Measurements from ENCODE around the gene BCAM. TPM values are rescaled to one million over a fixed set of nuclear protein-coding genes. Genes with fewer than 3 reads are reported as not detected.

BCAM gene
- total and polyA plus RNA-seq, 2 of the 4 experiments (the other 2 are of a cell fraction), result 2.3 to 35.7 TPM

- in situ Hi-C loops (cut with MboI; ENCODE audit: low sequenced_read_pairs), result loop anchor here (25.0 kb wide), 1 partner anchor 223 kb away; no protein-coding TSS in a partner anchor
- POLR2A ChIA-PET (ENCODE audit: unreplicated experiment), result no interaction called here
These were observed 23.6 kb upstream of the BCAM start for GRCh38 chr19:44785271-44785670.

More at GRCh38 chr19:44785271-44785670, 23.6 kb upstream of the BCAM start:
- Histone ChIP-seq H3K79me1 (ENCODE audit: low read depth in 1 of 2, low read length in 2 of 2) (no peaks in the 10 kb centered on the region), H3K23ac (ENCODE audit: low read depth, low read length) (no peak overlapping the region), H2BK20ac (ENCODE audit: low read depth, low read length) (no peak overlapping the region), H3K9me1 (ENCODE audit: insufficient read depth, low read length) (no peaks in the 10 kb centered on the region), H3K4me3 (ENCODE audit: insufficient read depth, low read depth, low read length) (no peak overlapping the region), H3K14ac (replicated peaks; ENCODE audit: low read depth, low read length) (no peak overlapping the region), H2AK9ac (replicated peaks; ENCODE audit: low read depth, low read length, poor library complexity) (no peak overlapping the region), H3K4ac (ENCODE audit: low read depth, low read length) (no peak overlapping the region), H4K8ac (ENCODE audit: low read depth in 2 of 2, low read length in 2 of 2) (no peak overlapping the region), H2BK15ac (ENCODE audit: low read depth, low read length) (no peak overlapping the region), H2BK5ac (ENCODE audit: low read depth, low read length, poor library complexity, severe bottlenecking) (no peak overlapping the region), H3K4me2 (ENCODE audit: low read depth, low read length) (no peak overlapping the region), H2AFZ (replicated peaks; ENCODE audit: low read length, poor library complexity) (no peak overlapping the region), H3K9ac (ENCODE audit: low read depth, low read length) (no peak overlapping the region), H4K20me1 (ENCODE audit: insufficient read depth, low read length) (no peaks in the 10 kb centered on the region), H3K4me1 (ENCODE audit: control insufficient read depth, insufficient read depth, low read length) (no peaks in the 10 kb centered on the region), H3K27me3 (ENCODE audit: control insufficient read depth, insufficient read depth, low read length) (no peaks in the 10 kb centered on the region), H3K56ac (ENCODE audit: extremely low read depth, insufficient read depth, low read length) (no peak overlapping the region), H3K9me3 (ENCODE audit: control insufficient read depth, insufficient read depth, low read length) (no peaks in the 10 kb centered on the region), H4K5ac (ENCODE audit: low read depth, low read length) (no peak overlapping the region), H2AK5ac (ENCODE audit: low read depth, low read length) (no peak overlapping the region), H3K27ac (ENCODE audit: insufficient read depth, low read length) (no peak overlapping the region), H2BK120ac (ENCODE audit: low read depth, low read length) (no peak overlapping the region), H3K18ac (ENCODE audit: low read depth, low read length) (no peak overlapping the region), H3K36me3 (ENCODE audit: control insufficient read depth, insufficient read depth, low read length) (no peaks in the 10 kb centered on the region), H4K91ac (ENCODE audit: insufficient read depth, low read depth, low read length) (no peak overlapping the region)
- dilution Hi-C loops (cut with HindIII; ENCODE audit: low sequenced_read_pairs, unreplicated experiment), result no loop called here
- ATAC-seq (ENCODE audit: low read depth), result no peak
- DNase-seq, result no peak
- no CpG with 5 or more reads among the region's 3 CpGs for WGBS, 2 experiments (ENCODE audit: extremely low coverage in 2 of 2, insufficient read length in 1 of 2)
- intact Hi-C loops (cut with micrococcal nuclease), result no loop called here
- CTCF ChIA-PET, result interaction anchor here (0.8 to 0.9 kb wide), 3 partner anchors 12 to 137 kb away, joined by 3 to 5 read pairs (median 3); no protein-coding TSS in a partner anchor
- TF ChIP-seq CHD1 (IDR thresholded peaks at IDR 0.05; ENCODE audit: low read depth, low read length) (no peak), RCOR1 (IDR thresholded peaks at IDR 0.05; ENCODE audit: insufficient replicate concordance, low read length) (no peak), POLR2A (IDR thresholded peaks at IDR 0.05; ENCODE audit: low read depth, low read length) (no peak), BHLHE40 (IDR thresholded peaks at IDR 0.05; ENCODE audit: low read depth, low read length) (no peak), MAZ (IDR thresholded peaks at IDR 0.05; ENCODE audit: borderline replicate concordance, low read depth, low read length) (no peak), RFX5 (IDR thresholded peaks at IDR 0.05; ENCODE audit: low read depth, low read length) (no peak), USF2 (IDR thresholded peaks at IDR 0.05; ENCODE audit: low read depth, low read length) (no peak), RAD21 (IDR thresholded peaks at IDR 0.05; ENCODE audit: low read length) (no peak)
- no TSS peak for BruUV-seq (replicated peaks)
